ENCODE results near the gene GABRR1.

The GABRR1 gene

GRCh38 chr6:89209457-89209856, 7.7 kb downstream of the GABRR1 start:
- DNase-seq (no peak), ATAC-seq (ENCODE audit: insufficient read depth, low read depth) (peak; percentile 40; the same call in 1 of the 3 replicates)
- no peaks in the 10 kb centered on the region for H4K20me1 ChIP-seq (ENCODE audit: insufficient read depth, low read length)
- H3K27ac ChIP-seq (ENCODE audit: low read length) = no peak overlapping the region
- H2AFZ ChIP-seq (ENCODE audit: low read depth, low read length) = no peak overlapping the region
- H3K27me3 ChIP-seq (ENCODE audit: insufficient read depth, low read length, poor library complexity) = no peaks in the 10 kb centered on the region
- H3K9me3 ChIP-seq (ENCODE audit: insufficient read depth, low read length, severe bottlenecking) = no peaks in the 10 kb centered on the region
- no peak overlapping the region for H3K4me3 ChIP-seq (ENCODE audit: low read depth in 1 of 2, low read length in 2 of 2)
- no peaks in the 10 kb centered on the region for H3K36me3 ChIP-seq (ENCODE audit: insufficient read depth, low read length)
- no peaks in the 10 kb centered on the region for H3K79me2 ChIP-seq (ENCODE audit: insufficient read depth, low read length)
- H3K4me2 ChIP-seq (ENCODE audit: insufficient read depth, low read length) = no peak overlapping the region
- no peak overlapping the region for H3K9ac ChIP-seq (ENCODE audit: low read depth, low read length)
- no peak for TF ChIP-seq EZH2 (IDR thresholded peaks at IDR 0.05; ENCODE audit: borderline replicate concordance, low read depth, low read length, severe bottlenecking)
- TF ChIP-seq, protein P1, sequence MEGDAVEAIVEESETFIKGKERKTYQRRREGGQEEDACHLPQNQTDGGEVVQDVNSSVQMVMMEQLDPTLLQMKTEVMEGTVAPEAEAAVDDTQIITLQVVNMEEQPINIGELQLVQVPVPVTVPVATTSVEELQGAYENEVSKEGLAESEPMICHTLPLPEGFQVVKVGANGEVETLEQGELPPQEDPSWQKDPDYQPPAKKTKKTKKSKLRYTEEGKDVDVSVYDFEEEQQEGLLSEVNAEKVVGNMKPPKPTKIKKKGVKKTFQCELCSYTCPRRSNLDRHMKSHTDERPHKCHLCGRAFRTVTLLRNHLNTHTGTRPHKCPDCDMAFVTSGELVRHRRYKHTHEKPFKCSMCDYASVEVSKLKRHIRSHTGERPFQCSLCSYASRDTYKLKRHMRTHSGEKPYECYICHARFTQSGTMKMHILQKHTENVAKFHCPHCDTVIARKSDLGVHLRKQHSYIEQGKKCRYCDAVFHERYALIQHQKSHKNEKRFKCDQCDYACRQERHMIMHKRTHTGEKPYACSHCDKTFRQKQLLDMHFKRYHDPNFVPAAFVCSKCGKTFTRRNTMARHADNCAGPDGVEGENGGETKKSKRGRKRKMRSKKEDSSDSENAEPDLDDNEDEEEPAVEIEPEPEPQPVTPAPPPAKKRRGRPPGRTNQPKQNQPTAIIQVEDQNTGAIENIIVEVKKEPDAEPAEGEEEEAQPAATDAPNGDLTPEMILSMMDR (IDR thresholded peaks at IDR 0.05; ENCODE audit: borderline replicate concordance, extremely low read depth, low read length, poor library complexity, severe bottlenecking) = no peak
- no peaks in the 10 kb centered on the region for H3K4me1 ChIP-seq (ENCODE audit: insufficient read depth, low read length)

DNA sequence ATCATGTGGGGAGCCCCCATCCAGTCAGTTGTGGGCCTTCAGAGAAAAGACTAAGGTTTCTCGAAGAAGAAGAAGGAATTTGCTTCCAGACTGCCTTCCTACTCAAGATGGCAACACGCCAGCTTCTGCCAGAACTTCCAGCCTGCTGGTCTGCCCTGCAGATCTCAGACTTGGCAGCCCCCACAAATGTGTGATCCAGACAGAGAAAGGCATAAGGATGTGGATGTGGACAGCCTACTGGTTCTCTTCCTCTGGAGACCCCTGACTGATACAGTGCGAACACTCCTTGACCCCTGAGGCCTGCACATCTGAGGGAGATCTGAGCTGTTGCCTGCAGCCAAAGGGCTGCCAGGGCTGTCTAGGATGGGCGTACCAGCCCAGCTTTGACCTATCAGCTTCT, 8.6 kb downstream of the GABRR1 start:
- H3K27me3 ChIP-seq (ENCODE audit: insufficient read depth, low read length, poor library complexity) = no peaks in the 10 kb centered on the region
- ATAC-seq (ENCODE audit: insufficient read depth, low read depth) = no peak
- no peak for TF ChIP-seq EZH2 (IDR thresholded peaks at IDR 0.05; ENCODE audit: borderline replicate concordance, low read depth, low read length, severe bottlenecking)
- TF ChIP-seq, protein P1 (IDR thresholded peaks at IDR 0.05; ENCODE audit: borderline replicate concordance, extremely low read depth, low read length, poor library complexity, severe bottlenecking) = no peak

GRCh38 chr6:89205819-89206218, 11.3 kb downstream of the GABRR1 start:
- no peak for ATAC-seq (ENCODE audit: insufficient read depth, low read depth)
- no peaks in the 10 kb centered on the region for H3K36me3 ChIP-seq (ENCODE audit: insufficient read depth, low read length)

More for the DNA sequence above, 8.6 kb downstream of the GABRR1 start:
- Histone ChIP-seq H3K4me1 (ENCODE audit: insufficient read depth, low read length) (no peaks in the 10 kb centered on the region), H3K4me2 (ENCODE audit: insufficient read depth, low read length) (no peak overlapping the region), H2AFZ (ENCODE audit: low read depth, low read length) (no peak overlapping the region), H3K79me2 (ENCODE audit: insufficient read depth, low read length) (no peaks in the 10 kb centered on the region), H3K9me3 (ENCODE audit: insufficient read depth, low read length, severe bottlenecking) (no peaks in the 10 kb centered on the region), H3K4me3 (ENCODE audit: low read depth in 1 of 2, low read length in 2 of 2) (no peak overlapping the region), H3K36me3 (ENCODE audit: insufficient read depth, low read length) (no peaks in the 10 kb centered on the region), H4K20me1 (ENCODE audit: insufficient read depth, low read length) (no peaks in the 10 kb centered on the region), H3K9ac (ENCODE audit: low read depth, low read length) (no peak overlapping the region), H3K27ac (ENCODE audit: low read length) (no peak overlapping the region)
- DNase-seq = no peak

More at GRCh38 chr6:89205819-89206218, 11.3 kb downstream of the GABRR1 start:
- TF ChIP-seq EZH2 (IDR thresholded peaks at IDR 0.05; ENCODE audit: borderline replicate concordance, low read depth, low read length, severe bottlenecking) = no peak
- TF ChIP-seq, protein P1 (IDR thresholded peaks at IDR 0.05; ENCODE audit: borderline replicate concordance, extremely low read depth, low read length, poor library complexity, severe bottlenecking) = no peak
- no peaks in the 10 kb centered on the region for H3K4me1 ChIP-seq (ENCODE audit: insufficient read depth, low read length)
- no peak overlapping the region for H3K27ac ChIP-seq (ENCODE audit: low read length)
- H3K27me3 ChIP-seq (ENCODE audit: insufficient read depth, low read length, poor library complexity) = no peaks in the 10 kb centered on the region
- no peaks in the 10 kb centered on the region for H3K9me3 ChIP-seq (ENCODE audit: insufficient read depth, low read length, severe bottlenecking)
- no peak overlapping the region for H3K9ac ChIP-seq (ENCODE audit: low read depth, low read length)
- H3K79me2 ChIP-seq (ENCODE audit: insufficient read depth, low read length) = no peaks in the 10 kb centered on the region
- no peak overlapping the region for H2AFZ ChIP-seq (ENCODE audit: low read depth, low read length)
- H3K4me3 ChIP-seq (ENCODE audit: low read depth in 1 of 2, low read length in 2 of 2) = no peak overlapping the region
- DNase-seq = no peak
- no peaks in the 10 kb centered on the region for H4K20me1 ChIP-seq (ENCODE audit: insufficient read depth, low read length)
- no peak overlapping the region for H3K4me2 ChIP-seq (ENCODE audit: insufficient read depth, low read length)

All from DND-41 (cell line).